AG04450 (cell line): ENCODE measurements around the gene PTMA. TPM values are rescaled to one million over a fixed set of nuclear protein-coding genes. Genes with fewer than 3 reads are reported as not detected.

Experiments
- CTCF ChIA-PET: fragments of 300-600, 350-600 bp; formaldehyde crosslinking; extraction: SDS; loops from one replicate; lab custom pipeline; 2022; ENCODE audit warnings: antibody characterized with exemption, inconsistent platforms; lab: Charles Lee
- POLR2A ChIA-PET: fragments of 350-600 bp; formaldehyde crosslinking; extraction: SDS; loops from one replicate; lab custom pipeline; 2021; ENCODE audit warnings: antibody characterized with exemption, inconsistent platforms; lab: Yijun Ruan, JAX
- DNase-seq: peaks from one replicate; pipeline ENCODE4 v3.0.0-alpha.2; 2011; ENCODE audit warnings: low read depth, low spot score
- H3K27ac ChIP-seq: one replicate; pipeline ENCODE4 v1.5.1; 2012; ENCODE audit warnings: low read depth, low read length, control low read depth
- H3K27me3 ChIP-seq: one replicate; pipeline ENCODE4 v1.6.0; 2012; ENCODE audit warnings: low read length; ENCODE audit not compliant: control insufficient read depth, insufficient read depth
- H3K4me3 ChIP-seq: 2 replicates; pipeline ENCODE4 v1.5.1; 2011; ENCODE audit warnings: mild to moderate bottlenecking, low read depth, low read length, control low read depth
- H3K9me3 ChIP-seq: 2 replicates; pipeline ENCODE4 v1.5.1; 2012; ENCODE audit warnings: low read length; ENCODE audit not compliant: control insufficient read depth, insufficient read depth
- polyA plus RNA-seq: library from polyadenylated mRNA; depleted of rRNA; stranded (reverse); fragments of >200 nt; gene quantifications from 2 replicates; pipeline ENCODE4 v1.2.3, GENCODE V29; 2011
- TF ChIP-seq, protein P1 (sequence below): IDR thresholded peaks from 2 replicates; pipeline ENCODE4 v1.5.1; 2011; ENCODE audit warnings: low read depth, low read length, control low read depth, inconsistent platforms

PTMA gene
- polyA plus RNA-seq, 1 experiment: 681 TPM

DNA sequence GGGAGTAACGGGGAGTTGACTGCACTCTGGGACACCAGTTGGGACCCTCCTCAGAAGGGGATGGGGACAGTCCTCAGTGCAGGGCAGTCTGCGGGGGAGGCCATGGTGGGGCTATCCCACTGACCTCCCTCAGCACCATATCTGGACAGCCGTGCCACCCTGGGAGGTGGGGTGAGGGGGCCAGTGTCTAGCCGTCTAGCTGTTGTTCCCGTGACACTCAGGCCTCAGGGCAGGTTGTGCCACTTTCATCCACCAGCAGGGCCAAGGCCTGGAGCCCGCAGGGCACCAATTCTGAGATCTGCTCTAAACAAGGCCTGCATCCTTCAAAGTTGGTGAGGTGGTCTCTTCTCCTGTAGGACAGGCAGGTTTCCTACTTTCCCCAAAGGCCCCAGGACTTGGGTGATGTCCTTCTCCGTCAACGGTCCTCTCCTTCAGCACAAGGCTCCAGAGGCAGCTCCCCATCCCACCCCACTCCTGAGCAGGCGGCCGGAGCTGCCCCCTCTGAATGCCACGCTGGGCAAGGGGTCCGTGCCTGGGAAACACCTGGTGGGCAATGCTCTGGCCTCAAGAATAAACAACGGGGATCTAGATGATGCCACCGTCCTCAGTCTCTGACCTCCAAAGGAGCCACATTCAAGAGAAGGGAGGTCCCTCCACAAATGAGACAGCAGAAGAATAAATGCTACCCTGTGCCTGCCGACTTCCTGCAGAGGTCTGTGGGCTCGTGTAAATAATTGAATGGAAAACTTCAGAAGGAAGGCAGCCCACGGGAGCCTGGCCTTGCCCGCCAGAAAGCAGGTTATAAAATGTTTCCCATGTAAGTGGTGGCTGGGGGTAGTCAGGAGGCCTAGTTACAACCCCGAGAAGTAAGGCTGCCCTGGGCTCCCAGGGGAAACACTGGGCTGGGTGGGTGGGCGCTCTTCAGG, 42.8 kb upstream of the PTMA start:
- Histone ChIP-seq H3K4me3 (peak overlapping the region; percentile 56), H3K27ac (peak overlapping the region; percentile 99), H3K27me3 (no peaks in the 10 kb centered on the region), H3K9me3 (peaks cover 11% of the 10 kb centered on the region)
- CTCF ChIA-PET: interaction anchor here (1.2 to 5.6 kb wide), 2 partner anchors 11 to 14 kb away, joined by 3 to 74 read pairs; no protein-coding TSS in a partner anchor
- POLR2A ChIA-PET: interaction anchor here (0.7 to 2.6 kb wide), 7 partner anchors 12 to 51 kb away, joined by 3 to 27 read pairs (median 10); partner anchors contain the start of gene PTMA
- DNase-seq: no peak
- TF ChIP-seq, protein P1, sequence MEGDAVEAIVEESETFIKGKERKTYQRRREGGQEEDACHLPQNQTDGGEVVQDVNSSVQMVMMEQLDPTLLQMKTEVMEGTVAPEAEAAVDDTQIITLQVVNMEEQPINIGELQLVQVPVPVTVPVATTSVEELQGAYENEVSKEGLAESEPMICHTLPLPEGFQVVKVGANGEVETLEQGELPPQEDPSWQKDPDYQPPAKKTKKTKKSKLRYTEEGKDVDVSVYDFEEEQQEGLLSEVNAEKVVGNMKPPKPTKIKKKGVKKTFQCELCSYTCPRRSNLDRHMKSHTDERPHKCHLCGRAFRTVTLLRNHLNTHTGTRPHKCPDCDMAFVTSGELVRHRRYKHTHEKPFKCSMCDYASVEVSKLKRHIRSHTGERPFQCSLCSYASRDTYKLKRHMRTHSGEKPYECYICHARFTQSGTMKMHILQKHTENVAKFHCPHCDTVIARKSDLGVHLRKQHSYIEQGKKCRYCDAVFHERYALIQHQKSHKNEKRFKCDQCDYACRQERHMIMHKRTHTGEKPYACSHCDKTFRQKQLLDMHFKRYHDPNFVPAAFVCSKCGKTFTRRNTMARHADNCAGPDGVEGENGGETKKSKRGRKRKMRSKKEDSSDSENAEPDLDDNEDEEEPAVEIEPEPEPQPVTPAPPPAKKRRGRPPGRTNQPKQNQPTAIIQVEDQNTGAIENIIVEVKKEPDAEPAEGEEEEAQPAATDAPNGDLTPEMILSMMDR: no peak

DNA sequence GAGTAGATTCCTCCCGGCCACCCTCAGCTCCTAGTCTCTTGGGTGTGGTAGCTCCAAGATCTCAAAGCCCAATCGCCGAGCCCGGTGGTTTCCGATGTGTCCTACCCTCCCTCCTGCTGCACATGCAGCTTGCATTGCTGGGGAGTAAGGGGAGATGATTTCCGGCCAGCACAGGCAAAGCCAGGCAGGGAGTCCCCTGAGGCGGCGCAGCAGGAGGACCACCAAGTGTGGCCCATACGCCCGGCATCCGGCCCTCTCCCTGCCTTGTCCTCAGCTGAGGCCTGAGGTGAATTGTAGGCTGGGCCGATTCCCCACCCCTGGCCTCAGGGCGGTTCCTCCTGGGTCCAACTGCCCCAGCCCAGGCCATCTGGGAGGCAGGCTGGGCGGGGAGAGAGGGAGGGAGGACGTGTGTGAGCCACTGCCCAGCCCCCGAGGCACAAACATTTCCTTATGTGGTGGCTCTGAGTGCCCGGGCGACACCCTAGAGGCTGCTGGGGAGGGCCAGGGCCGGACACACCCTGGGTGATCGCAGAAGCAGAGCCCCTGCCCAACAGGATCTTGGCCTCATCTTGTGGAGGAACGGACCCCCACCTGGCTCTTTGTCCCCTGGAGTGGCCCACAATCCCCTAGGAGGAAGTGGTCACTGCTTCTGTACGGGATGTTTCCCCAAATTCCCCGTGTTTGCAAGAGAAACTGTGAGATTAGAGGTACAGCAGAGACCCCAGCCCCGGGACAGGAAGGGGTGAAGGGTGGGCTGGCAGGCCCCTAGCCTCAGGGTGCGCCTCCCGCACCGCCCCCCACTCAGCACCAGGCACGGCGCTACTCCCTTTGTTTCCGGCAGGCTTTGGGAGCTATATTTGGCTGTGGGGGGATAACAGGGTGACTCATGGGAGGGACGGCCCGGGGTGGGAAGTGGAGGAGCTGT, 41.9 kb upstream of the PTMA start:
- Histone ChIP-seq H3K27me3 (no peaks in the 10 kb centered on the region), H3K27ac (peak overlapping the region; percentile 99), H3K4me3 (peak overlapping the region; percentile 56), H3K9me3 (peaks cover 11% of the 10 kb centered on the region)
- DNase-seq: peak; percentile 82
- ChIA-PET POLR2A (interaction anchor here (0.6 to 2.6 kb wide), 13 partner anchors 9 to 114 kb away, joined by 3 to 27 read pairs (median 5); partner anchors contain the start of genes PDE6D and PTMA), CTCF (interaction anchor here (1.2 to 5.6 kb wide), 5 partner anchors 10 to 65 kb away, joined by 3 to 74 read pairs (median 5); no protein-coding TSS in a partner anchor)
- TF ChIP-seq, protein P1: no peak

DNA sequence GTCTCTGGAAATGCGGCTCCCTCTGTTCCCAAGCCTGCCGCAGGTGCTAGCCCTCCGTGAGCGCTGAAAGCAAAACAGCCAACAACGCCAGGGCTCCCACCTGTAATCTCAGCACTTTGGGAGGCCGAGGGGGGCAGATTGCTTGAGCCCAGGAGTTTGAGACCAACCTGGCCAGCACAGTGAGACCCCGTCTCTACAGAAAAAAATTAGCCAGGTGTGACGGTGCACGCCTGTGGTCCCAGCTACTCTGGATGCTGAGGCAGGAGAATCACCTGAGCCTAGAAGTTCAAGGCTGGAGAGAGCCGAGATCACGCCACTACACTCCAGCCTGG, 41.3 kb upstream of the PTMA start:
- peaks cover 11% of the 10 kb centered on the region for H3K9me3 ChIP-seq
- no peaks in the 10 kb centered on the region for H3K27me3 ChIP-seq
- TF ChIP-seq, protein P1: no peak
- H3K27ac ChIP-seq: peak overlapping the region; percentile 99
- CTCF ChIA-PET: interaction anchor here (1.3 to 5.6 kb wide), 4 partner anchors 9 to 66 kb away, joined by 4 to 74 read pairs (median 6); no protein-coding TSS in a partner anchor
- POLR2A ChIA-PET: interaction anchor here (0.6 to 2.6 kb wide), 11 partner anchors 8 to 114 kb away, joined by 3 to 27 read pairs (median 6); partner anchors contain the start of genes PDE6D and PTMA
- DNase-seq: no peak
- peak overlapping the region; percentile 56 for H3K4me3 ChIP-seq

DNA sequence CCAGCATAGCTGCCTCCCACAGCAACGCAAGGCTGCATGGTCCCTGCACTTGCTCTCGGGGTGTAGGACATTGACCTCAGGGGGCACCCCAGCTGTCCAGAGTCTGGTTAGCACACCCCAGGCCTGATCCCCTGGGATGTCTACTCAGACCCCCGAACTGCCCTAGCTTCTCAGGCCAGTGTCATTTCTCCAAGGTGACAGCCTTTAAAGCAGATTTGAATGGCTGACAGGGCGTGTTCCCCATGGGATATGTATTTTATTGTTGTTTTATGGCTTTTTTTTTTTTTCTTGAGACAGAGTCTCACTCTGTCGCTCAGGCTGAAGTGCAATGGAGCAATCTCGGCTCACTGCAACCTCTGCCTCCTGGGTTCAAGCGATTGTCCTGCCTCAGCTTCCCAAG, 40.8 kb upstream of the PTMA start:
- TF ChIP-seq, protein P1: no peak
- no peak overlapping the region for H3K4me3 ChIP-seq
- H3K27ac ChIP-seq: peak overlapping the region; percentile 99
- no peaks in the 10 kb centered on the region for H3K27me3 ChIP-seq
- no peak for DNase-seq
- peaks cover 9% of the 10 kb centered on the region for H3K9me3 ChIP-seq
- ChIA-PET POLR2A (interaction anchor here (0.6 to 2.6 kb wide), 11 partner anchors 8 to 113 kb away, joined by 3 to 27 read pairs (median 6); partner anchors contain the start of genes PDE6D and PTMA), CTCF (interaction anchor here (1.3 to 5.6 kb wide), 4 partner anchors 9 to 66 kb away, joined by 4 to 74 read pairs (median 6); no protein-coding TSS in a partner anchor)
